Common myeloid progenitor, CD34-positive (primary cell): Measurements from ENCODE around the gene RAP1A.
"Not testable (repeated sequence)": the region's sequence is repeated elsewhere in the genome, so short reads cannot be mapped to it uniquely, and the experiment has no call there.

Experiments
- CTCF ChIA-PET: fragments of 350-600 bp; sonication (Branson Sonifier 250); formaldehyde crosslinking; loops from one replicate; lab custom pipeline; 2021; ENCODE audit warnings: antibody characterized with exemption; lab: Charles Lee
- POLR2A ChIA-PET: fragments of 350-600 bp; sonication (Branson Sonifier 250); formaldehyde crosslinking; loops from one replicate; lab custom pipeline; 2021; ENCODE audit warnings: antibody characterized with exemption; lab: Charles Lee
- DNase-seq, 3 donors: peaks; one replicate each; pipeline versions ENCODE4 v3.0.0 to v3.0.0-alpha.2; 2013
- H3K27ac ChIP-seq, 2 experiments: 1 replicate in 1 of 2; 2 replicates in 1 of 2; pipeline ENCODE4 v1.7.0; 2013; ENCODE audit warnings: inconsistent platforms in 2 of 2, low read length in 2 of 2, mild to moderate bottlenecking in 2 of 2, low read depth in 1 of 2, moderate library complexity in 1 of 2; ENCODE audit not compliant: severe bottlenecking in 2 of 2, insufficient read depth in 1 of 2, poor library complexity in 1 of 2
- H3K27me3 ChIP-seq, 5 experiments: replicated peaks in 2 of 5; 1 replicate in 3 of 5; 2 replicates in 2 of 5; pipeline versions ENCODE4 v1.6.1 to v1.7.0; 2013; ENCODE audit warnings: low read length in 4 of 5, mild to moderate bottlenecking in 2 of 5, moderate library complexity in 2 of 5, inconsistent platforms in 1 of 5; ENCODE audit not compliant: insufficient read depth in 5 of 5, control insufficient read depth in 4 of 5
- H3K36me3 ChIP-seq, 4 experiments: 1 replicate in 2 of 4; 2 replicates in 2 of 4; pipeline versions ENCODE4 v1.6.1 to v1.7.0; 2013; ENCODE audit warnings: low read length in 3 of 4, control low read depth in 1 of 4, mild to moderate bottlenecking in 1 of 4; ENCODE audit not compliant: control insufficient read depth in 4 of 4, insufficient read depth in 4 of 4
- H3K4me1 ChIP-seq, 4 experiments: 1 replicate in 3 of 4; 2 replicates in 1 of 4; pipeline versions ENCODE4 v1.6.1 to v1.7.1; 2013; ENCODE audit warnings: low read length in 3 of 4, mild to moderate bottlenecking in 3 of 4, control low read depth in 1 of 4, inconsistent platforms in 1 of 4, moderate library complexity in 1 of 4; ENCODE audit not compliant: control insufficient read depth in 4 of 4, insufficient read depth in 4 of 4; ENCODE audit errors: control extremely low read depth in 1 of 4
- H3K4me3 ChIP-seq, 7 experiments: 1 replicate in 4 of 7; 2 replicates in 3 of 7; pipeline versions ENCODE4 v1.5.1 to v1.7.0; 2013; ENCODE audit warnings: mild to moderate bottlenecking in 7 of 7, low read length in 6 of 7, moderate library complexity in 6 of 7, inconsistent platforms in 2 of 7, low read depth in 2 of 7, control low read depth in 1 of 7; ENCODE audit not compliant: insufficient read depth in 4 of 7, control insufficient read depth in 1 of 7; ENCODE audit errors: extremely low read depth in 1 of 7
- H3K9me3 ChIP-seq, 5 experiments: 1 replicate in 4 of 5; 2 replicates in 1 of 5; pipeline versions ENCODE4 v1.6.1 to v1.7.1; 2013; ENCODE audit warnings: low read length in 4 of 5, mild to moderate bottlenecking in 2 of 5, inconsistent platforms in 1 of 5, low read depth in 1 of 5, moderate library complexity in 1 of 5; ENCODE audit not compliant: control insufficient read depth in 4 of 5, insufficient read depth in 2 of 5; ENCODE audit errors: control extremely low read depth in 1 of 5
- WGBS: methylation state at CpG from one replicate; pipeline ENCODE4 v1.1.5; 2013; ENCODE audit not compliant: insufficient coverage; 5-methylcytosine and 5-hydroxymethylcytosine counted together

RAP1A gene

GRCh38 chr1:111669268-111669667 lies 49.7 kb downstream of the RAP1A start:
- no peaks in the 10 kb centered on the region for H3K9me3 ChIP-seq
- POLR2A ChIA-PET, result interaction anchor here (1.2 kb wide), 1 partner anchor 11 kb away, joined by 3 read pairs; no protein-coding TSS in a partner anchor
- no peaks in the 10 kb centered on the region for H3K27me3 ChIP-seq
- H3K27ac ChIP-seq, result peak overlapping the region in 1 of 2 experiments; percentile 9
- peaks cover 11 to 25% (median 17%) of the 10 kb centered on the region in 4 experiments for H3K4me1 ChIP-seq
- DNase-seq, result peak; percentile 30 to 66 (median 50)
- CTCF ChIA-PET, result interaction anchor here (0.8 to 3.8 kb wide), 6 partner anchors 10 to 192 kb away, joined by 3 to 15 read pairs (median 3); no protein-coding TSS in a partner anchor
- peak overlapping the region in 1 of 7 experiments; percentile 48 for H3K4me3 ChIP-seq
- 0% methylated on average over 1 of the region's 1 CpG for WGBS
- H3K36me3 ChIP-seq, result peaks cover 2 to 11% (median 5%) of the 10 kb centered on the region in 4 experiments

DNA sequence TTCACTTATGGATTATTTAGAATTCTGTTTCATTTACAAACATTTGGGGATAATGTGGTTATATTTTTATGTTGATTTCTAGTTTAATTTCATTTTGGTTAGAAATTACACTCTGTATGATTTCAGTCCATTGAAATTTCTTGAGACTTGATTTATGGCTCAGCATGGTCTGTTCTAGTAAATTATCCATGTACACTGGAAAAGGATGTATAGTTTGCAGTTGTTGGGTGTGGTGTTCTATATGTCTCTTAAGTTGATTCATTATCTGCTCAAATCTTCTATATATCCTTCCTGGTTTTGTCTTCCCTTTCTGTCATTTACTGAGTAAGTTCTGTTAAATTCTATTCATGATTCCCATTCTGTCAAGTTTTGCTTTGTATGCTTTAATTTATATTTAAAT lies 52.3 kb downstream of the RAP1A start:
- H3K27me3 ChIP-seq, result no peaks in the 10 kb centered on the region
- peaks cover 0 to 5% (median 0%) of the 10 kb centered on the region in 5 experiments for H3K9me3 ChIP-seq
- ChIA-PET POLR2A (no interaction called here), CTCF (interaction anchor here (1.0 to 3.0 kb wide), 3 partner anchors 8 to 16 kb away, joined by 3 to 6 read pairs (median 3); no protein-coding TSS in a partner anchor)
- no peak for DNase-seq
- peaks cover 2 to 23% (median 11%) of the 10 kb centered on the region in 4 experiments for H3K36me3 ChIP-seq
- peaks cover 8 to 18% (median 10%) of the 10 kb centered on the region in 4 experiments for H3K4me1 ChIP-seq
- no peak overlapping the region for H3K27ac ChIP-seq
- H3K4me3 ChIP-seq, result no peak overlapping the region

DNA sequence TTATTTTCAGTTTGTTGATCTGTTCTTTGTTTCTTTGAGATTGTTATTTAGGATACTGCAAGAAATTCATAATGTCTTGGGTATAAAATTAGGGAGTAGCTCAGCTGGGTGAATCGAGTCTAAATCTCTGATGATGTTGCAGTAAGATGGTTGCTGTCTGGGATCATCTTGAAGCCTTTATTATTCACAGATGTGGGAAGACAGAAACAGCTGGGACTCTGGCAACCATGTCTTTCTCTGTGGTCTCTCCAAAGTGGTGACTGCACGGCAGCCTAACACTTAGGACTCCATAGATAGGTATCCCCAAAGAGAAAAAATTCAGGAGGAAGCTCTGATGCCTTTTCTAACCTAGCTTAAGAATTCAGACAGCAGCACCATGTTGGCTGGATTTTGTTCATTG lies 52.7 kb downstream of the RAP1A start:
- DNase-seq, result no peak
- Histone ChIP-seq H3K36me3 (peaks cover 4 to 27% (median 14%) of the 10 kb centered on the region in 4 experiments), H3K27me3 (no peaks in the 10 kb centered on the region), H3K4me3 (no peak overlapping the region), H3K4me1 (peaks cover 8 to 18% (median 10%) of the 10 kb centered on the region in 4 experiments), H3K9me3 (peaks cover 0 to 5% (median 5%) of the 10 kb centered on the region in 5 experiments), H3K27ac (no peak overlapping the region)
- POLR2A ChIA-PET, result no interaction called here
- CTCF ChIA-PET, result interaction anchor here (1.3 to 3.0 kb wide), 2 partner anchors 8 to 11 kb away, joined by 3 to 6 read pairs; no protein-coding TSS in a partner anchor
- 100% methylated on average over 2 of the region's 2 CpGs for WGBS

DNA sequence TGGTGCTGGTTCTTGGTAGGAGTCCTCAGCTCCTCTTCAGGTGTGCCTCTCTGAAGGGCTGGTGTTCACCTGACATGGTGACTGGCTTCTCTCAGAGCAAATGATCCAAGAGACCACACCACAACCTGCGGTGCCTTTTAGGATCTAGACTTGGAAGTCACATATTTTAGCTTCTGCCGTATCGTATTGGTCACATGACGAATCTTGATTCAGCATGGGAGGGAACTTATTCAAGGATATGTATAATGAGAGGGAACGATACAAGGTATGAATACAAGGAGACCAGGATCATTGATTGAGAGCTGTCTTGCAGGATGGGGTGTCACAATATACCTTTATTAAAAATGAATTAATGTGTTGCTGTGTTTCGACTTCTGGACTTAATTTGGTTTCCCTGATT lies 58.0 kb downstream of the RAP1A start:
- no peak overlapping the region for H3K27ac ChIP-seq
- ChIA-PET POLR2A (no interaction called here), CTCF (interaction anchor here (0.6 to 1.3 kb wide), 7 partner anchors 23 to 203 kb away, joined by 3 to 5 read pairs (median 3); no protein-coding TSS in a partner anchor)
- DNase-seq, result no peak
- no peaks in the 10 kb centered on the region for H3K4me1 ChIP-seq
- no CpG with 5 or more reads among the region's 6 CpGs for WGBS
- no peaks in the 10 kb centered on the region for H3K27me3 ChIP-seq
- peak overlapping the region in 1 of 7 experiments; percentile 19 for H3K4me3 ChIP-seq
- peaks cover 6 to 53% (median 24%) of the 10 kb centered on the region in 4 experiments for H3K36me3 ChIP-seq
- peaks cover 6 to 51% (median 34%) of the 10 kb centered on the region in 5 experiments for H3K9me3 ChIP-seq

DNA sequence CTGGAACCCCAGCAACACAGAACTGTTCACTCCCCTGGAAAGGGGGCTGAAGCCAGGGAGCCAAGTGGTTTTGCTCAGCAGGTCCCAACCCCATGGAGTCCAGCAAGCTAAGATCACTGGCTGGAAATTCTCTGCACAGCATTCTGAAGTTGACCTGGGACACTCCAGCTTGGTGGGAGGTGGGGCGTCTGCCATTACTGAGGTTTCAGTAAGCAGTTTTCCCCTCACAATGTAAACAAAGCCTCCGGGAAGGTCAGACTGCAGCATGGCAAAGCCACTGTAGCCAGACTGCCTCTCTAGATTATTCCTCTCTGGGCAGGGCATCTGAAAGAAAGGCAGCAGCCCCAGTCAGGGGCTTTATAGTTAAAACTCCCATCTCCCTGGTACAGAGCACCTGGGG lies 60.0 kb downstream of the RAP1A start:
- ChIA-PET POLR2A (interaction anchor here (0.6 kb wide), 1 partner anchor 80 kb away, joined by 3 read pairs; no protein-coding TSS in a partner anchor), CTCF (interaction anchor here (1.1 to 1.6 kb wide), 8 partner anchors 9 to 172 kb away, joined by 3 to 4 read pairs (median 3); no protein-coding TSS in a partner anchor)
- Histone ChIP-seq H3K27me3 (no peaks in the 10 kb centered on the region), H3K4me1 (no peaks in the 10 kb centered on the region), H3K27ac (no peak overlapping the region), H3K4me3 (no peak overlapping the region), H3K36me3 (peaks cover 5 to 48% (median 23%) of the 10 kb centered on the region in 4 experiments), H3K9me3 (peaks cover 6 to 51% (median 34%) of the 10 kb centered on the region in 5 experiments)
- WGBS, result 100% methylated on average over 2 of the region's 2 CpGs
- DNase-seq, result no peak

DNA sequence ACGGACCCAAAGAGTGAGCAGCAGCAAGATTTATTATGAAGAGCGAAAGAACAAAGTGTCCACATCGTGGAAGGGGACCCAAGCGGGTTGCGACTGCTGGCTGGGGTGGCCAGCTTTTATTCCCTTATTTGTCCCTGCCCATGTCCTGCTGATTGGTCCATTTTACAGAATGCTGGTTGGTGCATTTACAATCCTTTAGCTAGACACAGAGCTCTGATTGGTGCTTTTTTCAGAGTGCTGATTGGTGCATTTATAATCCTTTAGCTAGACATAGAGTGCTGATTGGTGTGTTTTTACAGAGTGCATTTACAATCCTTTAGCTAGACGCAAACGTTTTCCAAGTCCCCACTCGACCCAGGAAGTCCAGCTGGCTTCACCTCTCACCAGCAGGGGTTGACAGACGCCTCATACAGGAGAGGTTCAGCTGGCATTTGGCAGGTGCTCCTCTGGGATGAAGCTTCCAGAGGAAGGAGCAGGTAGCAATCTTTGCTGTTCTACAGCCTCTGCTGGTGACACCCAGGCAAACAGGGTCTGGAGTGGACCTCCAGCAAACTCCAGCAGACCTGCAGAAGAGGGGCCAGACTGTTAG lies 60.7 kb downstream of the RAP1A start:
- H3K4me1 ChIP-seq, H3K27me3 ChIP-seq, DNase-seq, H3K4me3 ChIP-seq, H3K27ac ChIP-seq, POLR2A ChIA-PET: not testable (repeated sequence)
- Histone ChIP-seq H3K36me3 (peaks cover 5 to 47% (median 22%) of the 10 kb centered on the region in 4 experiments), H3K9me3 (peaks cover 6 to 51% (median 34%) of the 10 kb centered on the region in 5 experiments)
- 100% methylated on average over 9 of the region's 9 CpGs for WGBS
- CTCF ChIA-PET, result interaction anchor here (1.1 to 1.6 kb wide), 7 partner anchors 9 to 173 kb away, joined by 3 to 4 read pairs (median 3); no protein-coding TSS in a partner anchor
